GM23338 (cell line): ENCODE measurements around the gene HS6ST2. TPM values are rescaled to one million over a fixed set of nuclear protein-coding genes. Genes with fewer than 3 reads are reported as not detected.

Source experiments
- ATAC-seq: fragments of 200-7000 bp; cut with Tn5 transposase; 3 replicates; pipeline ENCODE4 v1.9.1; 2020
- DNase-seq: peaks from one replicate; pipeline ENCODE4 v3.0.0-alpha.2; 2015; ENCODE audit warnings: low spot score
- H2AFZ ChIP-seq: fragments of 200-600 bp; sonication (generic); 2 replicates; pipeline ENCODE4 v1.8.0; 2016; ENCODE audit warnings: antibody characterized with exemption, mild to moderate bottlenecking, moderate library complexity
- H3F3A ChIP-seq: fragments of 200-600 bp; sonication (generic); replicated peaks from 2 replicates; pipeline ENCODE4 v1.8.0; 2017; ENCODE audit warnings: antibody characterized with exemption, mixed run types, low read depth
- H3K27ac ChIP-seq: fragments of 200-600 bp; sonication (generic); 2 replicates; pipeline ENCODE4 v1.6.1; 2016; ENCODE audit warnings: low read depth
- H3K27me3 ChIP-seq: fragments of 200-600 bp; sonication (generic); 2 replicates; pipeline ENCODE4 v1.8.0; 2016; ENCODE audit warnings: mild to moderate bottlenecking, mixed run types, moderate library complexity; ENCODE audit not compliant: insufficient read depth
- H3K36me3 ChIP-seq: fragments of 200-600 bp; sonication (generic); 2 replicates; pipeline ENCODE4 v1.8.0; 2016; ENCODE audit warnings: mild to moderate bottlenecking; ENCODE audit not compliant: insufficient read depth
- H3K4me1 ChIP-seq: fragments of 200-600 bp; sonication (generic); 2 replicates; pipeline ENCODE4 v1.8.0; 2016; ENCODE audit warnings: mild to moderate bottlenecking, moderate library complexity; ENCODE audit not compliant: insufficient read depth
- H3K4me2 ChIP-seq: fragments of 200-600 bp; sonication (generic); 2 replicates; pipeline ENCODE4 v1.7.1; 2017; ENCODE audit warnings: mixed run types
- H3K4me3 ChIP-seq: fragments of 200-600 bp; sonication (generic); 2 replicates; pipeline ENCODE4 v1.6.1; 2016; ENCODE audit warnings: mixed run types
- H3K79me2 ChIP-seq: fragments of 200-600 bp; sonication (generic); replicated peaks from 2 replicates; pipeline ENCODE4 v1.8.0; 2017; ENCODE audit warnings: mild to moderate bottlenecking; ENCODE audit not compliant: insufficient read depth
- H3K9me2 ChIP-seq: fragments of 200-600 bp; sonication (generic); 2 replicates; pipeline ENCODE4 v1.8.0; 2017; ENCODE audit not compliant: insufficient read depth
- H4K20me1 ChIP-seq: fragments of 200-600 bp; sonication (generic); replicated peaks from 2 replicates; pipeline ENCODE4 v1.8.0; 2017; ENCODE audit warnings: mild to moderate bottlenecking; ENCODE audit not compliant: insufficient read depth
- H3K27ac Mint-ChIP-seq: 2 replicates; pipeline ENCODE4 v1.8.0; 2020; ENCODE audit warnings: inconsistent platforms, mild to moderate bottlenecking, moderate library complexity, mixed read lengths
- H3K27me3 Mint-ChIP-seq: 3 replicates; pipeline ENCODE4 v1.8.0; 2022; ENCODE audit warnings: low read depth, mild to moderate bottlenecking, moderate library complexity, mixed read lengths, inconsistent platforms; ENCODE audit not compliant: insufficient read depth, poor library complexity
- H3K36me3 Mint-ChIP-seq: 3 replicates; pipeline ENCODE4 v1.8.0; 2021; ENCODE audit warnings: low read depth, mild to moderate bottlenecking, inconsistent platforms, moderate library complexity, mixed read lengths
- H3K4me1 Mint-ChIP-seq: 3 replicates; pipeline ENCODE4 v1.8.0; 2020; ENCODE audit warnings: mild to moderate bottlenecking, inconsistent platforms, mixed read lengths
- H3K4me3 Mint-ChIP-seq: 3 replicates; pipeline ENCODE4 v1.8.0; 2021; ENCODE audit warnings: moderate library complexity, mild to moderate bottlenecking, inconsistent platforms, mixed read lengths
- H3K9me3 Mint-ChIP-seq: 3 replicates; pipeline ENCODE4 v1.8.0; 2020; ENCODE audit warnings: moderate library complexity, mild to moderate bottlenecking, inconsistent platforms, mixed read lengths
- CREB1 ChIP-seq: fragments of 250-450 bp; sonication (Bioruptor Pico); IDR thresholded peaks from 2 replicates; pipeline ENCODE4 v1.5.0; 2020; ENCODE audit warnings: low read depth, mild to moderate bottlenecking, moderate library complexity
- CTCF ChIP-seq, 2 experiments: fragments of 200-600 bp in 1 of 2; sonication (generic) in 1 of 2; conservative IDR thresholded peaks; 2 replicates each; pipeline versions ENCODE4 v1.5.1 to v1.6.1; 2016 to 2017; ENCODE audit warnings: antibody characterized with exemption in 2 of 2, low read depth in 2 of 2, mild to moderate bottlenecking in 2 of 2, moderate library complexity in 1 of 2
- EZH2 ChIP-seq: fragments of 200-600 bp; sonication (generic); IDR thresholded peaks from one replicate; pipeline ENCODE4 v1.8.0; 2017; ENCODE audit warnings: antibody characterized with exemption, mild to moderate bottlenecking, low read depth; ENCODE audit not compliant: unreplicated experiment
- EZH2phosphoT487 ChIP-seq: fragments of 200-600 bp; sonication (generic); IDR thresholded peaks from one replicate; pipeline ENCODE4 v1.8.1; 2018; ENCODE audit warnings: antibody characterized with exemption; ENCODE audit not compliant: unreplicated experiment
- POLR2AphosphoS5 ChIP-seq: IDR thresholded peaks from 2 replicates; pipeline ENCODE4 v1.6.1; 2016; ENCODE audit warnings: antibody characterized with exemption, low read depth
- ZNF114 ChIP-seq: fragments of 250-450 bp; sonication (Bioruptor Pico); IDR thresholded peaks from 2 replicates; pipeline ENCODE4 v1.5.0; 2020; ENCODE audit warnings: mild to moderate bottlenecking, moderate library complexity
- ZNF331 ChIP-seq: fragments of 250-450 bp; sonication (Bioruptor Pico); IDR thresholded peaks from 2 replicates; pipeline ENCODE4 v1.5.0; 2020; ENCODE audit warnings: low read depth, mild to moderate bottlenecking, moderate library complexity
- polyA plus RNA-seq: library from polyadenylated mRNA; unstranded; fragments of >200 nt; fragmentation: Nextera tagmentation; extraction: Ambion mirVana; gene quantifications from 2 replicates; pipeline ENCODE4 v1.2.1, GENCODE V29; 2016
- total RNA-seq: library from RNA; depleted of rRNA; stranded (reverse); fragments of >200 nt; shearing (Covaris generic); gene quantifications from 2 replicates; pipeline ENCODE4 v1.2.3, GENCODE V29; 2014

HS6ST2 gene
- total and polyA plus RNA-seq, 2 experiments from 2014 or later = 0.82 to 4.8 TPM

GRCh38 chrX:132820675-132821074 lies 137.8 kb downstream of the HS6ST2 start:
- no peak overlapping the region for H3K4me3 Mint-ChIP-seq
- no peaks in the 10 kb centered on the region for H3K27me3 Mint-ChIP-seq
- Histone ChIP-seq H3K4me1 (peaks cover 26% of the 10 kb centered on the region; the same call in 1 of the 2 replicates), H3K27me3 (no peaks in the 10 kb centered on the region), H3K4me2 (no peak overlapping the region), H3K36me3 (no peaks in the 10 kb centered on the region), H3F3A (no peaks in the 10 kb centered on the region), H2AFZ (no peak overlapping the region), H3K9me2 (no peaks in the 10 kb centered on the region), H4K20me1 (no peaks in the 10 kb centered on the region), H3K27ac (no peak overlapping the region), H3K79me2 (no peaks in the 10 kb centered on the region), H3K4me3 (no peak overlapping the region)
- H3K36me3 Mint-ChIP-seq = no peaks in the 10 kb centered on the region
- H3K27ac Mint-ChIP-seq = no peak overlapping the region
- no peak for DNase-seq
- H3K9me3 Mint-ChIP-seq = no peaks in the 10 kb centered on the region
- H3K4me1 Mint-ChIP-seq = peaks cover 39% of the 10 kb centered on the region
- no peak for ATAC-seq
- TF ChIP-seq EZH2 = no peak
- no peak for TF ChIP-seq POLR2AphosphoS5
- no peak for TF ChIP-seq ZNF331

GRCh38 chrX:132819711-132820264 lies 138.6 kb downstream of the HS6ST2 start:
- Histone ChIP-seq H4K20me1 (no peaks in the 10 kb centered on the region), H3K27me3 (no peaks in the 10 kb centered on the region), H3K27ac (no peak overlapping the region), H3K4me1 (peaks cover 26% of the 10 kb centered on the region; the same call in 1 of the 2 replicates), H3F3A (no peaks in the 10 kb centered on the region), H2AFZ (no peak overlapping the region), H3K36me3 (no peaks in the 10 kb centered on the region), H3K4me2 (peak overlapping the region; percentile 43; the same call in 1 of the 2 replicates), H3K79me2 (no peaks in the 10 kb centered on the region), H3K4me3 (no peak overlapping the region), H3K9me2 (no peaks in the 10 kb centered on the region)
- Mint-ChIP-seq H3K4me3 (no peak overlapping the region), H3K36me3 (no peaks in the 10 kb centered on the region), H3K4me1 (peaks cover 39% of the 10 kb centered on the region), H3K9me3 (no peaks in the 10 kb centered on the region), H3K27me3 (no peaks in the 10 kb centered on the region), H3K27ac (no peak overlapping the region)
- TF ChIP-seq EZH2phosphoT487 = no peak
- TF ChIP-seq POLR2AphosphoS5 = no peak
- TF ChIP-seq EZH2 = no peak
- no peak for TF ChIP-seq ZNF114 (CRISPR knock-in tag)
- TF ChIP-seq ZNF331 = no peak
- no peak for TF ChIP-seq CTCF (conservative IDR thresholded peaks at IDR 0.05; ENCODE audit: low read depth in 2 of 2)
- TF ChIP-seq CREB1 (CRISPR knock-in tag) = no peak
- DNase-seq = peak; percentile 15
- peak; percentile 53; the same call in 2 of the 3 replicates for ATAC-seq

- H3K27ac Mint-ChIP-seq = no peak overlapping the region
- H3K36me3 Mint-ChIP-seq = no peaks in the 10 kb centered on the region
- H3K4me3 Mint-ChIP-seq = no peak overlapping the region
- Histone ChIP-seq H3K4me2 (0 out of 2 replicates have a peak overlapping the region, but pooled peaks have one; percentile 40), H3F3A (no peaks in the 10 kb centered on the region), H3K27me3 (no peaks in the 10 kb centered on the region), H3K27ac (no peak overlapping the region), H3K36me3 (no peaks in the 10 kb centered on the region), H4K20me1 (no peaks in the 10 kb centered on the region), H3K4me1 (peaks cover 26% of the 10 kb centered on the region; the same call in 1 of the 2 replicates), H2AFZ (no peak overlapping the region), H3K9me2 (no peaks in the 10 kb centered on the region), H3K4me3 (no peak overlapping the region), H3K79me2 (no peaks in the 10 kb centered on the region)
- peak; percentile 35 for DNase-seq
- peak; percentile 57 for ATAC-seq
- H3K9me3 Mint-ChIP-seq = no peaks in the 10 kb centered on the region
- no peaks in the 10 kb centered on the region for H3K27me3 Mint-ChIP-seq
- peaks cover 39% of the 10 kb centered on the region for H3K4me1 Mint-ChIP-seq
- TF ChIP-seq CREB1 (CRISPR knock-in tag) (no peak), ZNF331 (no peak), ZNF114 (CRISPR knock-in tag) (no peak), CTCF (conservative IDR thresholded peaks at IDR 0.05; ENCODE audit: low read depth in 2 of 2) (no peak)
Observed at GRCh38 chrX:132818638-132819037, 139.8 kb downstream of the HS6ST2 start.
